A549 (cell line): ENCODE results near the gene HYAL4.

ENCODE experiments used
- CEBPB ChIP-seq, 2 experiments: fragments of >200 bp in 1 of 2; sonication (Bioruptor Twin) in 1 of 2; formaldehyde crosslinking in 1 of 2; IDR thresholded peaks; 2 replicates each; pipeline ENCODE4 v1.6.1; 2012 to 2016
- CHD2 ChIP-seq: fragments of 150-350 bp; IDR thresholded peaks from 2 replicates; pipeline ENCODE4 v1.6.1; 2014; ENCODE audit warnings: low read length; ENCODE audit not compliant: partially characterized antibody
- CHD4 ChIP-seq: fragments of 200-600 bp; sonication (generic); IDR thresholded peaks from 2 replicates; pipeline ENCODE4 v1.6.1; 2016; ENCODE audit warnings: antibody characterized with exemption, mild to moderate bottlenecking, borderline replicate concordance
- CTCF ChIP-seq: fragments of >200 bp; sonication (Bioruptor Twin); formaldehyde crosslinking; IDR thresholded peaks from 3 replicates; pipeline ENCODE4 v1.5.1; 2016
- E2F6 ChIP-seq: IDR thresholded peaks from 2 replicates; pipeline ENCODE4 v1.6.1; 2012; ENCODE audit warnings: low read depth, borderline replicate concordance
- PBX3 ChIP-seq: IDR thresholded peaks from 2 replicates; pipeline ENCODE4 v1.6.1; 2012
- POLR2A ChIP-seq: IDR thresholded peaks from 2 replicates; pipeline ENCODE4 v1.6.1; 2012; ENCODE audit warnings: mild to moderate bottlenecking, low read length
- POLR2AphosphoS2 ChIP-seq: conservative IDR thresholded peaks from 2 replicates; pipeline ENCODE4 v1.6.1; 2012; ENCODE audit warnings: low read length, improper control_type of control experiment, inconsistent platforms
- RAD21 ChIP-seq, 2 experiments: fragments of >200 bp in 1 of 2; sonication (Bioruptor Twin) in 1 of 2; formaldehyde crosslinking in 1 of 2; IDR thresholded peaks in 1 of 2; conservative IDR thresholded peaks in 1 of 2; 2 replicates in 1 of 2; 3 replicates in 1 of 2; pipeline ENCODE4 v1.6.1; 2012 to 2018; ENCODE audit warnings: inconsistent platforms in 1 of 2
- RFX5 ChIP-seq: fragments of 450-650 bp; IDR thresholded peaks from 2 replicates; pipeline ENCODE4 v1.7.1; 2014; ENCODE audit warnings: antibody characterized with exemption, mild to moderate bottlenecking, moderate library complexity
- USF2 ChIP-seq: fragments of 450-650 bp; IDR thresholded peaks from 2 replicates; pipeline ENCODE4 v1.6.1; 2014; ENCODE audit warnings: antibody characterized with exemption

DNA sequence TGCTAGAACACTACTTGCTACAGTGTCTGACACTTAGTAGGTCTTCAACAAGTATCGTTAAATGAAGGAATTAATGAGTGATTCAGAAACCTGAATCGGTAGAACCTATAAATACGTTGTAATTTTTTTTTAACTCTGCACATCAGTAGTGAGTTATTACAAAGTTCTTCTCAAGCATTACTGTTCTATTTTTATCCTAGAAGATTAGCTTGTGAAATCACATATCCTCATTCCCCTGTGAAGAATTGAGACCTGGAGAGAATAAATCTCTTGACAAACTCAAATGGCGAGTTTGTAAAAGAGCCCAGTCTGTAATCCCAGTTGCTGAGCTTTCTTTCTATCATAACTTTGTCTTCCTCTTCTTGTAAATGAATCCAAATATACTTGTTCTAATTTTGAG is 34.7 kb downstream of the HYAL4 start:
- TF ChIP-seq CHD2 (no peak), RAD21 (conservative IDR thresholded peaks at IDR 0.05 in 1 of 2, IDR thresholded peaks at IDR 0.05 in 1 of 2) (no peak), CTCF (no peak), PBX3 (no peak), USF2 (no peak), E2F6 (no peak), POLR2A (no peak), CHD4 (no peak), POLR2AphosphoS2 (no peak), RFX5 (no peak), CEBPB (IDR thresholded peaks at IDR 0.05) (no peak)
